GM23338 (cell line): Measurements from ENCODE around the gene FHIT. TPM values are rescaled to one million over a fixed set of nuclear protein-coding genes. Genes with fewer than 3 reads are reported as not detected.

ENCODE experiments used
- ATAC-seq: fragments of 200-7000 bp; cut with Tn5 transposase; 3 replicates; pipeline ENCODE4 v1.9.1; 2020
- DNase-seq: peaks from one replicate; pipeline ENCODE4 v3.0.0-alpha.2; 2015; ENCODE audit warnings: low spot score
- H2AFZ ChIP-seq: fragments of 200-600 bp; sonication (generic); 2 replicates; pipeline ENCODE4 v1.8.0; 2016; ENCODE audit warnings: antibody characterized with exemption, mild to moderate bottlenecking, moderate library complexity
- H3F3A ChIP-seq: fragments of 200-600 bp; sonication (generic); replicated peaks from 2 replicates; pipeline ENCODE4 v1.8.0; 2017; ENCODE audit warnings: antibody characterized with exemption, mixed run types, low read depth
- H3K27ac ChIP-seq: fragments of 200-600 bp; sonication (generic); 2 replicates; pipeline ENCODE4 v1.6.1; 2016; ENCODE audit warnings: low read depth
- H3K27me3 ChIP-seq: fragments of 200-600 bp; sonication (generic); 2 replicates; pipeline ENCODE4 v1.8.0; 2016; ENCODE audit warnings: mild to moderate bottlenecking, mixed run types, moderate library complexity; ENCODE audit not compliant: insufficient read depth
- H3K36me3 ChIP-seq: fragments of 200-600 bp; sonication (generic); 2 replicates; pipeline ENCODE4 v1.8.0; 2016; ENCODE audit warnings: mild to moderate bottlenecking; ENCODE audit not compliant: insufficient read depth
- H3K4me1 ChIP-seq: fragments of 200-600 bp; sonication (generic); 2 replicates; pipeline ENCODE4 v1.8.0; 2016; ENCODE audit warnings: mild to moderate bottlenecking, moderate library complexity; ENCODE audit not compliant: insufficient read depth
- H3K4me2 ChIP-seq: fragments of 200-600 bp; sonication (generic); 2 replicates; pipeline ENCODE4 v1.7.1; 2017; ENCODE audit warnings: mixed run types
- H3K4me3 ChIP-seq: fragments of 200-600 bp; sonication (generic); 2 replicates; pipeline ENCODE4 v1.6.1; 2016; ENCODE audit warnings: mixed run types
- H3K79me2 ChIP-seq: fragments of 200-600 bp; sonication (generic); replicated peaks from 2 replicates; pipeline ENCODE4 v1.8.0; 2017; ENCODE audit warnings: mild to moderate bottlenecking; ENCODE audit not compliant: insufficient read depth
- H3K9me2 ChIP-seq: fragments of 200-600 bp; sonication (generic); 2 replicates; pipeline ENCODE4 v1.8.0; 2017; ENCODE audit not compliant: insufficient read depth
- H4K20me1 ChIP-seq: fragments of 200-600 bp; sonication (generic); replicated peaks from 2 replicates; pipeline ENCODE4 v1.8.0; 2017; ENCODE audit warnings: mild to moderate bottlenecking; ENCODE audit not compliant: insufficient read depth
- H3K27ac Mint-ChIP-seq: 2 replicates; pipeline ENCODE4 v1.8.0; 2020; ENCODE audit warnings: inconsistent platforms, mild to moderate bottlenecking, moderate library complexity, mixed read lengths
- H3K27me3 Mint-ChIP-seq: 3 replicates; pipeline ENCODE4 v1.8.0; 2022; ENCODE audit warnings: low read depth, mild to moderate bottlenecking, moderate library complexity, mixed read lengths, inconsistent platforms; ENCODE audit not compliant: insufficient read depth, poor library complexity
- H3K36me3 Mint-ChIP-seq: 3 replicates; pipeline ENCODE4 v1.8.0; 2021; ENCODE audit warnings: low read depth, mild to moderate bottlenecking, inconsistent platforms, moderate library complexity, mixed read lengths
- H3K4me1 Mint-ChIP-seq: 3 replicates; pipeline ENCODE4 v1.8.0; 2020; ENCODE audit warnings: mild to moderate bottlenecking, inconsistent platforms, mixed read lengths
- H3K4me3 Mint-ChIP-seq: 3 replicates; pipeline ENCODE4 v1.8.0; 2021; ENCODE audit warnings: moderate library complexity, mild to moderate bottlenecking, inconsistent platforms, mixed read lengths
- H3K9me3 Mint-ChIP-seq: 3 replicates; pipeline ENCODE4 v1.8.0; 2020; ENCODE audit warnings: moderate library complexity, mild to moderate bottlenecking, inconsistent platforms, mixed read lengths
- CREB1 ChIP-seq: fragments of 250-450 bp; sonication (Bioruptor Pico); IDR thresholded peaks from 2 replicates; pipeline ENCODE4 v1.5.0; 2020; ENCODE audit warnings: low read depth, mild to moderate bottlenecking, moderate library complexity
- ETS1 ChIP-seq: IDR thresholded peaks from 2 replicates; pipeline ENCODE4 v1.6.1; 2016; ENCODE audit warnings: antibody characterized with exemption
- EZH2 ChIP-seq: fragments of 200-600 bp; sonication (generic); IDR thresholded peaks from one replicate; pipeline ENCODE4 v1.8.0; 2017; ENCODE audit warnings: antibody characterized with exemption, mild to moderate bottlenecking, low read depth; ENCODE audit not compliant: unreplicated experiment
- JUNB ChIP-seq: IDR thresholded peaks from one replicate; pipeline ENCODE4 v1.6.1; 2016; ENCODE audit warnings: antibody characterized with exemption; ENCODE audit not compliant: unreplicated experiment
- NANOG ChIP-seq: IDR thresholded peaks from 2 replicates; pipeline ENCODE4 v1.6.1; 2016; ENCODE audit warnings: antibody characterized with exemption, borderline replicate concordance
- POLR2AphosphoS5 ChIP-seq: IDR thresholded peaks from 2 replicates; pipeline ENCODE4 v1.6.1; 2016; ENCODE audit warnings: antibody characterized with exemption, low read depth
- ZNF114 ChIP-seq: fragments of 250-450 bp; sonication (Bioruptor Pico); IDR thresholded peaks from 2 replicates; pipeline ENCODE4 v1.5.0; 2020; ENCODE audit warnings: mild to moderate bottlenecking, moderate library complexity
- ZNF462 ChIP-seq: fragments of 250-450 bp; sonication (Bioruptor Pico); IDR thresholded peaks from 2 replicates; pipeline ENCODE4 v1.5.0; 2020; ENCODE audit warnings: mild to moderate bottlenecking, moderate library complexity
- polyA plus RNA-seq: library from polyadenylated mRNA; unstranded; fragments of >200 nt; fragmentation: Nextera tagmentation; extraction: Ambion mirVana; gene quantifications from 2 replicates; pipeline ENCODE4 v1.2.1, GENCODE V29; 2016
- total RNA-seq: library from RNA; depleted of rRNA; stranded (reverse); fragments of >200 nt; shearing (Covaris generic); gene quantifications from 2 replicates; pipeline ENCODE4 v1.2.3, GENCODE V29; 2014

The FHIT gene
- total and polyA plus RNA-seq, 2 experiments from 2014 or later: 3.0 to 8.3 TPM

GRCh38 chr3:59762941-59763340, 1488.3 kb downstream of the FHIT start:
- H3K27ac Mint-ChIP-seq: no peak overlapping the region
- no peak overlapping the region for H3K4me3 Mint-ChIP-seq
- no peaks in the 10 kb centered on the region for H3K36me3 ChIP-seq
- ATAC-seq: no peak
- H3K4me1 ChIP-seq: peaks cover 12% of the 10 kb centered on the region
- no peaks in the 10 kb centered on the region for H3K36me3 Mint-ChIP-seq
- H3K9me2 ChIP-seq: no peaks in the 10 kb centered on the region; the same call in 1 of the 2 replicates
- no peaks in the 10 kb centered on the region for H3K27me3 ChIP-seq
- H3K27ac ChIP-seq: no peak overlapping the region
- H3K4me2 ChIP-seq: no peak overlapping the region
- no peaks in the 10 kb centered on the region for H4K20me1 ChIP-seq
- H3K27me3 Mint-ChIP-seq: no peaks in the 10 kb centered on the region
- H3K4me3 ChIP-seq: no peak overlapping the region
- H3K4me1 Mint-ChIP-seq: peaks cover 27% of the 10 kb centered on the region
- TF ChIP-seq NANOG (no peak), JUNB (no peak), CREB1 (CRISPR knock-in tag) (no peak), ETS1 (no peak), ZNF462 (CRISPR knock-in tag) (no peak), POLR2AphosphoS5 (no peak), ZNF114 (CRISPR knock-in tag) (no peak), EZH2 (no peak)
- DNase-seq: no peak
- no peaks in the 10 kb centered on the region for H3K9me3 Mint-ChIP-seq
- no peak overlapping the region for H2AFZ ChIP-seq
- H3K79me2 ChIP-seq: no peaks in the 10 kb centered on the region
- no peaks in the 10 kb centered on the region for H3F3A ChIP-seq
